Measurements from ENCODE around the gene C19orf33. TPM values are rescaled to one million over a fixed set of nuclear protein-coding genes. Genes with fewer than 3 reads are reported as not detected.
A peak's percentile ranks its signal among the peaks of the same experiment; 100 is the strongest.
"Not testable (repeated sequence)": the region's sequence is repeated elsewhere in the genome, so short reads cannot be mapped to it uniquely, and the experiment has no call there.

The C19orf33 gene
- total RNA-seq: 1 to 10 TPM; 1.1 to 1.2 TPM
- long read RNA-seq, donor 1: 0 reads
- long read RNA-seq, donor 2: 0 reads

- no peak for DNase-seq (ENCODE audit: low spot score)
- intact Hi-C loops (cut with DNase I): no loop called here
Measured at GRCh38 chr19:38303517-38304351, at the start of gene C19orf33. Gene C19orf33, plus strand, starts transcription at chr19:38304251. Its CDS starts 11 bp downstream, at chr19:38304262.

- intact Hi-C loops (cut with DNase I): no loop called here
- no peak for DNase-seq (ENCODE audit: low spot score)
Measured at GRCh38 chr19:38255383-38256014, 48.6 kb upstream of the C19orf33 start.

DNA sequence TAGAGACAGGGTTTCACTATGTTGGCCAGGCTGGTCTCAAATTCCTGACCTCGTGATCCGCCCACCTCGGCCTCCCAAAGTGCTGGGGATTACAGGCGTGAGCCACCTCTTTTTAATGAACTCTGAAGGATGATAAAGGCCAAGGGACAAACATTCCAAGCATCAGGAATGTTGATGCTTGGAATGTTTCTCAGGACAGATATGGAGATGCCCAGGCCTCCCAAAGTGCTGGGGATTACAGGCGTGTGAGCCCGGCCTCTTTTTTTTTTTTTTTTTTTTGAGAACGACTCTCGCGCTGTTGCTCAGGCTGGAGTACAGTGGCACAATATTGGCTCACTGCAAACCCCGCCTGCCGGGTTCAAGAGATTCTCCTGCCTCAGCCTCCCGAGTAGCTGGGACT is 42.1 kb upstream of the C19orf33 start:
- not testable (repeated sequence) for DNase-seq (ENCODE audit: low spot score)
- intact Hi-C loops (cut with DNase I): loop anchor here in 1 of 2 donors (1.0 kb wide), 1 partner anchor 29 kb away; no protein-coding TSS in a partner anchor

- DNase-seq (ENCODE audit: low spot score): no peak
- intact Hi-C loops (cut with DNase I): no loop called here
Measured at GRCh38 chr19:38262585-38263268, 41.3 kb upstream of the C19orf33 start.

- intact Hi-C loops (cut with DNase I): no loop called here
- peak; percentile 85 for DNase-seq (ENCODE audit: low spot score)
Measured at GRCh38 chr19:38263689-38264485, 40.2 kb upstream of the C19orf33 start.

- intact Hi-C loops (cut with DNase I): no loop called here
- peak; percentile 83 for DNase-seq (ENCODE audit: low spot score)
Measured at GRCh38 chr19:38264486-38265212, 39.4 kb upstream of the C19orf33 start, which contains the start of gene SPINT2. Gene SPINT2, plus strand, starts transcription at chr19:38264573. Its CDS starts 320 bp downstream, at chr19:38264893.

- no peak for DNase-seq (ENCODE audit: low spot score)
- intact Hi-C loops (cut with DNase I): no loop called here
Measured at GRCh38 chr19:38265213-38265861, 38.7 kb upstream of the C19orf33 start.

DNA sequence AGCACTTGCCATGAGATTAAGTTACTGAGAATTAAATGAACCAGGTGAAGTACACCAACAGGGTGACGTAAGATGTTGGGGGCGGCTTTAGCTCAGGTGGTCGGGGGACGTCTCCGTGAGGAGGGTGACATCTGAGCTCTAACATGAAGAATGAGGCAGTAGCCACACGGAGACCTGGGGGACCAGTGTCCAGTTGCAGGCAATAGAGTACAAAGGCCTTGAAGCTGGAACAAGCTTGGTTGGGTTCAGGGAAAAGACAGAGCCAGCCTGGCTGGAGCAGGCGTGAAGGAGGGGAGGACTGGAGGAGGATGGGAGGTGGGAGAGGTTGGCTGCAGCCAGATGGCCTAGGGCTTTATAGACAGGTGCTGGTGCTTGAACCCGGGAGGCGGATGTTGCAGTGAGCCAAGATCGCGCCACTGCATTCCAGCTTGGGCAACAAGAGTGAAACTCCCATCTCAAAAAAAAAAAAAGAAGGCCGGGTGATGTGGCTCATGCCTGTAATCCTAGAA is 38.1 kb upstream of the C19orf33 start:
- DNase-seq (ENCODE audit: low spot score): no peak
- intact Hi-C loops (cut with DNase I): no loop called here

- DNase-seq (ENCODE audit: low spot score): no peak
- intact Hi-C loops (cut with DNase I): no loop called here
Measured at GRCh38 chr19:38266981-38267597, 37.0 kb upstream of the C19orf33 start.

- intact Hi-C loops (cut with DNase I): no loop called here
Measured at GRCh38 chr19:38267761-38268483, 36.1 kb upstream of the C19orf33 start.

DNA sequence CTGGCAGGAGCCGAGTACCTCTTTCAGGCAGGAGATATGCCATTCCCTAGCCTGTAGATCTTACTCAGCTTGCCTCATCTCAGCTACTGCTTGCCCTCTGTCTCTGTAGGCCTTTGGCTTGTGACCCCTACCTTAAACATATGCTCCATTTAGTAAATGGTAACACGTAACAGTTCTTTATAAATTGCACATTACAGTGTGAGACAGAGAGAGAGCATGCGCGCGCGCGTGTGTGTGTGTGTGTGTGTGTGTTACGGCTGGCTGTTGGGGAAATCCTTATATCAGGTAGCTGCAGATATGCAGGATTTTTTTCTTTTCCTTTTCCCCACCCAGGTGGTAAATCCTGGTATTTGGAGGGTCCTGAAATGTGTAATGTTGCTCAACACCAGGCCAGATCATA is 35.5 kb upstream of the C19orf33 start:
- intact Hi-C loops (cut with DNase I): no loop called here
- no peak for DNase-seq (ENCODE audit: low spot score)

More at GRCh38 chr19:38267761-38268483, 36.1 kb upstream of the C19orf33 start:
- DNase-seq (ENCODE audit: low spot score): no peak

DNA sequence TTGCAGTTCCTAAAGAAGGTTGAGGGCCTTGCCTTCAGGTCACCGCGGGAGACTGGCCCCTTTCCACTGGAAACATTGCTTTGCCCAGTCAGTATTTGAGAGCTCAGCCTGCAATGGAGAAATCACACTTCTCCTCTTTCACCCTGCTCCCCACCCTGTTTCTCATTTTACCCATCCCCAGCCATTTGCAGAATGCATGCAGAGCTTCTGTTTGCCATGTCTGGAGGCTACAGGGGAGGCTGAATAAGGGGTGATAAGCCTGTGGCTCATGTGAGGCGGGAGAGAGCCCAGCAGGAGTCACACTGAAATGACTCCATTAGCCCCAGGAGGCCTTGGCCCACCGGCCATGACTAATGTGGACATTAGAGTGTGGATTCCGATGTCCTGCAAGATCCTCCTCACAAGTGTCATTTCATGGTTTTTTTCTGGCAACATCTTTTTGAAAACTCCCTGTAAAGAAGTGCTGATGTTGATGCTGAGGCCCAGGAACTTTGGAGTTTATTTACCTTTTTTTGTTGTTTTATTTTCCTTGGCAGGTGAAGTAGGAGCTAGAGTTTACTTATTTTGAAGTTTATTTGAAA is 33.4 kb upstream of the C19orf33 start:
- no peak for DNase-seq (ENCODE audit: low spot score)
- intact Hi-C loops (cut with DNase I): no loop called here

GRCh38 chr19:38273499-38273898 is 30.6 kb upstream of the C19orf33 start:
- intact Hi-C loops (cut with DNase I): no loop called here
- DNase-seq (ENCODE audit: low spot score): no peak

DNA sequence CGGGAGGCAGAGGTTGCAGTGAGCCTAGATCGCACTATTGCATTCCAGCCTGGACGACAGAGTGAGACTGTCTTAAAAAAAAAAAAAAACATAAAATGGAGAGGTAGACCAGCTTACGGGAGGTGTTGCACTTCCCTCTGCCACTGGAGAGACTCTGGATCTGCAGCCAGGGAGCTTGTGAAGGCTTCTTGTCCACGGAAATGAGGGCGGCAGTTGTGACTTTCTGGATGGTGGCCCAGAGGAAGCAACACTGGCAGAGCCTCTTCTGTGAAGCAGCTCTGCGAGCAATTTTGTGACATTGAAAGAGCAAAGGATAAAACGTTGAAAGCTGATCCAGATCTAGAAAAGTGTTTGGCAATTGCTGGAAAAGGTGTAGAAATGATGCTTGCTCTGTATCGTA is 29.3 kb upstream of the C19orf33 start:
- intact Hi-C loops (cut with DNase I): loop anchor here in 1 of 2 donors (1.0 kb wide), 1 partner anchor 17 kb away; no protein-coding TSS in a partner anchor
- DNase-seq (ENCODE audit: low spot score): no peak

DNA sequence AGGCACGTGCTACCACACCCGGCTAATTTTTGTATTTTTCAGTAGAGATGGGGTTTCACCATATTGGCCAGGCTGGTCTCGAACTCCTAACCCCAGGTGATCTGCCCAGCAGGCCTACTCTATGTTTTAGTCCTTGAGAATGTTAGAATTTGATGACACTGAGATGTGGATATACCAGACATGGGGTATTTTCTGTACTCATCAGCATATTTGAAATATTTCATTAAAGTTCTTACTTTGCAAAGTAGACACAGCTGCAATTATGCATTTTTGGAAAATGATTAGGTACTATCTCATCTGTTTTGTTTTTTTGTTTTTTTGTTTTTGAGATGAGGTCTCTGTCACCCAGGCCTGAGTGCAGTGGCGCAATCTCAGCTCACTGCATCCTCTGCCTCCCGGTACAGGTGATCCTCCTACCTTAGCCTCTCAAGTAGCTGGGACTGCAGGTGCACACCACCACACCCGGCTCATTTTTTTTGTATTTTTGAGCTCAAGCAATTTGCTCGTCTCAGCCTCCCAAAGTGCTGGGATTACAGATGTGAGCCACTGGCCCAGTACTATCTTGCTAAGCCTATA is 27.0 kb upstream of the C19orf33 start:
- DNase-seq (ENCODE audit: low spot score): no peak
- intact Hi-C loops (cut with DNase I): no loop called here

GRCh38 chr19:38277549-38277948 is 26.5 kb upstream of the C19orf33 start:
- intact Hi-C loops (cut with DNase I): no loop called here
- no peak for DNase-seq (ENCODE audit: low spot score)
